Gastroesophageal sphincter (tissue), 3 donors: Measurements from ENCODE around the gene GPC3.

Experiments used
- CTCF ChIP-seq, 4 experiments: fragments of 200-600 bp in 2 of 4; fragments of 450-650 bp in 2 of 4; sonication (generic) in 1 of 4; IDR thresholded peaks; one replicate each; pipeline ENCODE4 v1.5.1; 2017 to 2019; ENCODE audit warnings: antibody characterized with exemption in 4 of 4, mild to moderate bottlenecking in 2 of 4, moderate library complexity in 2 of 4
- POLR2A ChIP-seq, 2 donors: fragments of 450-650 bp; IDR thresholded peaks; one replicate each; pipeline ENCODE4 v1.6.1; 2017; ENCODE audit warnings: antibody characterized with exemption in 2 of 2, mild to moderate bottlenecking in 2 of 2, moderate library complexity in 1 of 2
- POLR2AphosphoS5 ChIP-seq: sonication (generic); formaldehyde crosslinking; IDR thresholded peaks from one replicate; pipeline ENCODE4 v1.6.1; 2017; ENCODE audit warnings: antibody characterized with exemption

- TF ChIP-seq POLR2AphosphoS5 (no peak), CTCF (IDR thresholded peaks at IDR 0.05) (no peak), POLR2A (IDR thresholded peaks at IDR 0.05) (no peak)
Observed at GRCh38 chrX:134024686-134025377, 39.4 kb upstream of the GPC3 start.
